ENCODE results near the gene MAP3K13.

DNA sequence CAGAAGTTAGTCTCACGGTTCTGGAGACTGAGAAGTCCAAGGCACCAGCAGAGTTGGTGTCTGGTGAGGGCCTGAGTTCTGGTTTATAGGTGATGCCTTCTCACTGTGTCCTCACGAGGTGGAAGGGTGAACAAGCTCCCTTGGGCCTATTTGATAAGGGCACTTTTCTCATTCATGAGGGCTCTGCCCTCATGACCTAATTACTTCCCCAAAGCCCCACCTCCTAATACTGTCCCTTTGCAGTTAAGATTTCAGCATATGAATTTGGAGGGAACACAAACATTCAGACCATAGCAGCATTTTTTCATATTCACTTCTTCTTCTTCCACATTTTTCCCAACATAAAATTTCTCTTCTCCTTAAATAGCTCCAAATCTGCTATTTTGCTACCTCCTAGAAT lies 94.4 kb downstream of the MAP3K13 start:
- TF ChIP-seq CTCF (IDR thresholded peaks at IDR 0.05; ENCODE audit: low read depth, low read length, poor library complexity, severe bottlenecking) (no peak), EZH2phosphoT487 (IDR thresholded peaks at IDR 0.05; ENCODE audit: borderline replicate concordance, low read length) (no peak)

All from DOHH2 (cell line).